HG03342 (cell line): ENCODE results near the gene RABEP2.
A peak's percentile ranks its signal among the peaks of the same experiment; 100 is the strongest.
"Not testable (repeated sequence)": the region's sequence is repeated elsewhere in the genome, so short reads cannot be mapped to it uniquely, and the experiment has no call there.

Experiments used
- ATAC-seq: cut with Tn5 transposase; IDR thresholded peaks from one replicate; pipeline ENCODE4 v1.9.1; 2021; ENCODE audit warnings: mild to moderate bottlenecking, moderate library complexity; ENCODE audit not compliant: unreplicated experiment

The RABEP2 gene, protein sequence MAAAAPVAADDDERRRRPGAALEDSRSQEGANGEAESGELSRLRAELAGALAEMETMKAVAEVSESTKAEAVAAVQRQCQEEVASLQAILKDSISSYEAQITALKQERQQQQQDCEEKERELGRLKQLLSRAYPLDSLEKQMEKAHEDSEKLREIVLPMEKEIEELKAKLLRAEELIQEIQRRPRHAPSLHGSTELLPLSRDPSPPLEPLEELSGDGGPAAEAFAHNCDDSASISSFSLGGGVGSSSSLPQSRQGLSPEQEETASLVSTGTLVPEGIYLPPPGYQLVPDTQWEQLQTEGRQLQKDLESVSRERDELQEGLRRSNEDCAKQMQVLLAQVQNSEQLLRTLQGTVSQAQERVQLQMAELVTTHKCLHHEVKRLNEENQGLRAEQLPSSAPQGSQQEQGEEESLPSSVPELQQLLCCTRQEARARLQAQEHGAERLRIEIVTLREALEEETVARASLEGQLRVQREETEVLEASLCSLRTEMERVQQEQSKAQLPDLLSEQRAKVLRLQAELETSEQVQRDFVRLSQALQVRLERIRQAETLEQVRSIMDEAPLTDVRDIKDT

DNA sequence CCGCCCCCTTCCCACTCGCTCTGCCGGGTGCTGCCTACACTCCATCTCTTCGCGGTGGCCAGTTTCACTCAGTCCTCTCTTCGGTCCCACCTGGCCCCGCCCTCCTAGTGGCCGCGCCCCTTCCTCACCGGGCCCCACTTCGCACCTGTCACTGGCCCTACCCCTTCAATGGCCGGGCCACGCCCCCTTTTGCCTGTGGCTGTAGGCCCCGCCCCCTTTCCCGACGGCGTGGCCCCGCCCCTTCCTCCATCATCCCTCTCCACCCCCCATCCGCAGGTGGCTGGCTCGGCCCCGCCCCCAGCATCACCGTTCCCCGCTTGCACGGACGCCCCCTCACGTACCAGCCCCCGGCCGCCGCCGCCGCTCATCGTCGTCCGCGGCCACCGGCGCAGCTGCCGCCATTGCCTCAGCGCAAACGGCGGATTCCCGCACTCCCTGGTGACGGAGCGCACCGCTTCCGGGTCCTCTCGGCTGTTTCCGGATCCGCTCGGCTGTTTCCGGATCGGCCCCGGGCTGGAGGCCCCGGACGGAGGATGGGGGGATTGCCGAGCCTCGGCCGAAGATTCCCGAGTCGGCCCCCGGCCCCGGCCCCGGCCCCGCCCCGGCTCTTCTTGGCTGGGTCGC lies at the start of gene RABEP2:
Gene RABEP2, minus strand, starts transcription at position 477 of the 624 bp plus-strand sequence. Its CDS starts 75 bp downstream, at position 402.
- ATAC-seq: peak; percentile 55

- ATAC-seq: peak; percentile 84
These were observed 49.6 kb upstream of the RABEP2 start, which contains the start of gene SPNS1 for GRCh38 chr16:28974437-28975157. TSS of gene SPNS1 (plus strand) at chr16:28974778. CDS start at chr16:28975152, 374 bp downstream.

DNA sequence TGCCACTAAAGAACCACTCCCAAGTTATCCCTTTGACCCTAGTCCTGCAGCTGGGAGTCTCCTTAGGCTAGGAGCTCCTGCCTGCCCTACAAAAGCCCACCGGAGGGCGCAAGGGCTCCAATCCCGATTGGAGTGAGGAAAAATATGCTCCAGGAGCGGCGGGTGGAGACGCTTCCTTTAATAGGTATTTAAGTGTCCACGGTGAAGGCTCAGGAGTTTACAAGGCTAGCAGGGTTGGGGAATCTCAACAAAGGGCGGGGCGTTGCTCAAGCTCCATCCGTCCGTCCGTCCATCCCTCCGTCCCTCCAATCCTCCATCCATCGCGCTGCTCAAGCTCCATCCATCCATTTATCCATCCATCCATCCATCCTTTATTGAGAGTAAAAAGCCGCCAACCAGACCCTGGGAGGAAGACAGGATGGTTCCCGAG lies 49.0 kb upstream of the RABEP2 start:
- ATAC-seq: no peak

DNA sequence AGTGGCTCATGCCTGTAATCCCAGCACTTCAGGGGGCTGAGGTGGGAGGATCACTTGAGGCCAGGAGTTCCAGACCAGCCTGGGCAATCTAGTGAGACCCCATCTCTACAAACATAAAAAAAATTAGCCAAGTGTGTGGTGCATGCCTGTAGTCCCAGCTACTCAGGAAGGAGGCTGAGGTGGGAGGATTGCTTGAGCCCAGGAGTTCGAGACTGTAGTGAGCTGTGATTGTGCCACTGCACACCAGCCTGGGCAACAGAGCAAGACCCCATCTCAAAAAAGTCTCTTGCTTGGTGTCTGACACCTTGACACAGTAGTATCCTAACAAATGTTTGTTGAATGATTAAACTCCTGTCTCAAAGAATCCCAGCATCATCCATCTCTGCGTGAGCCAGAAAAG lies 44.7 kb upstream of the RABEP2 start:
- ATAC-seq: not testable (repeated sequence)

GRCh38 chr16:28967156-28967555 lies 42.1 kb upstream of the RABEP2 start:
- no peak for ATAC-seq

- no peak for ATAC-seq
These were observed 39.5 kb upstream of the RABEP2 start for GRCh38 chr16:28964496-28964895.

- no peak for ATAC-seq
These were observed 39.0 kb upstream of the RABEP2 start for GRCh38 chr16:28964072-28964471.

GRCh38 chr16:28958836-28959235 lies 33.8 kb upstream of the RABEP2 start:
- no peak for ATAC-seq

GRCh38 chr16:28958216-28958615 lies 33.2 kb upstream of the RABEP2 start:
- no peak for ATAC-seq

GRCh38 chr16:28951410-28951943 lies 26.4 kb upstream of the RABEP2 start:
- ATAC-seq: no peak

- peak; percentile 84 for ATAC-seq
These were observed 25.8 kb upstream of the RABEP2 start, which contains the start of gene NFATC2IP for GRCh38 chr16:28950648-28951409. TSS of gene NFATC2IP (plus strand) at chr16:28950937. CDS start at chr16:28951012, 75 bp downstream.

DNA sequence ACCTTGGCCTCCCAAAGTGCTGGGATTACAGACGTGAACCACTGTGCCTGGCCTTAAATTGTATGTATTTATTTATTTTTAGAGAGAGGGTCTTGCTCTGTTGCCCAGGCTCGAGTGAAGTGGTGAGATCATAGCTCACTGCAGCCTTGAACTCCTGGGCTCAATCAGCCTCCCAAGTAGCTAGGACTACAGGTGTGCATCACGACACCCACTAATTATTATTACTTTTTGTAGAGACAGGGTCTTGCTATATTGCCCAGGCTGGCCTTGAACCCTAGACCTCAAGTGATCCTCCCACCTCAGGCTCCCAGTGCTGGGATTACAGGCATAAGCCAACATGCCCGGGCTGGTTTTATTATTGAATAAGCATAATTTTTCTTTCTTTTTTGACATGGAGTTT lies 21.6 kb upstream of the RABEP2 start:
- ATAC-seq: no peak

- no peak for ATAC-seq
These were observed 18.2 kb upstream of the RABEP2 start for GRCh38 chr16:28943281-28943680.

GRCh38 chr16:28939825-28940224 lies 14.8 kb upstream of the RABEP2 start:
- ATAC-seq: not testable (repeated sequence)

- no peak for ATAC-seq
These were observed 13.7 kb upstream of the RABEP2 start for GRCh38 chr16:28938721-28939120.

GRCh38 chr16:28937222-28937876 lies 12.3 kb upstream of the RABEP2 start:
- ATAC-seq: no peak

- ATAC-seq: no peak
These were observed 11.7 kb upstream of the RABEP2 start for GRCh38 chr16:28936784-28937155.

DNA sequence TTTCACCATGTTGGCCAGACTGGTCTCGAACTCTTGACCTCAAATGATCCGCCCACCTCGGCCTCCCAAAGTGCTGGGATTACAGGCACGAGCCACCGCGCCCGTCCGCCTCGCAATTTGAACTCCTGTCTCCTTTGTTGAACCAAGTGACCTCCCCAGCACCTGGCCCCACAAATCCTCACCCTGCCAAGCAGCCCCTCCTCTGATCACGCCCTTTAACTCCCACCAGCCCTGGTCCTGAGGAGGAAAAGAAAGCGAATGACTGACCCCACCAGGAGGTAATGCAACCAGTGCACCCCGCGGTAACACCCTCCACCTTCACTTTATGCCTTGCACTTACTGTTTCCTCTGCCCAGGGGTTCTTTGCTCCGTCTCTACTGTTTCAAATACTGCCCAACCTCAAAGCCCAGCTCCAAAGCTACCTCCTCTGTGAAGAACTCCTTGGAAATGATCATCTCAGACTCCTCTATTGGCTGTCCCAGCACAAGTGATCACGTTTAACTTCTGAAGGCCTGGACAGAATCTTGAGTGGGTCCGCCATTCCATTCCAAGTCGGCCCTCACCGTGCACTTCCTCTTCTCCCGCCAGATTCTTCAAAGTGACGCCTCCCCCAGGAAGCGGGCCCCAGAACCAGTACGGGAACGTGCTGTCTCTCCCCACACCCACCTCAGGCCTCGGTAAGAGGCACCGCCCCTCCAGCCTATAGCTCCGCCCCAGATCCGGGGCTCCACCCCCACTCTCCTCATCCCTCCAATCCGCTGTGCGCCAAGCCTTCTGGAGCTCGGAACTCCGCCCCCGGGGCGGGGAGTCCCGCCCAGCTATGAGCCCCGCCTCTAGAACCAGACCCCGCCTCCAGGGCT lies 11.1 kb upstream of the RABEP2 start:
- peak; percentile 75 for ATAC-seq

GRCh38 chr16:28935346-28935745 lies 10.3 kb upstream of the RABEP2 start:
- no peak for ATAC-seq
